HepG2 (cell line): ENCODE data around the gene CCDC30. TPM values are rescaled to one million over a fixed set of nuclear protein-coding genes. Genes with fewer than 3 reads are reported as not detected.

Source experiments
- ATF7-NPFF ChIP-seq: sonication (generic); formaldehyde crosslinking; IDR thresholded peaks from 2 replicates; pipeline ENCODE4 v1.8.1; 2023; ENCODE audit warnings: mild to moderate bottlenecking, low read depth, missing genetic modification reagents, moderate library complexity
- DNMT1 ChIP-seq: sonication (generic); formaldehyde crosslinking; IDR thresholded peaks from 2 replicates; pipeline ENCODE4 v1.5.1; 2020; ENCODE audit warnings: mild to moderate bottlenecking, missing genetic modification reagents
- FLYWCH1 ChIP-seq: sonication (generic); formaldehyde crosslinking; IDR thresholded peaks from 2 replicates; pipeline ENCODE4 v1.8.1; 2023; ENCODE audit warnings: mild to moderate bottlenecking, missing genetic modification reagents
- HNRNPH1 ChIP-seq: fragments of 200-400 bp; formaldehyde crosslinking; optimal IDR thresholded peaks from 2 replicates; pipeline ENCODE3; 2017; ENCODE audit warnings: mild to moderate bottlenecking, low read depth, low read length
- KDM2A ChIP-seq: sonication (generic); formaldehyde crosslinking; IDR thresholded peaks from 2 replicates; pipeline ENCODE4 v1.4.0; 2020; ENCODE audit warnings: low read depth, missing genetic modification reagents, borderline replicate concordance
- MTF2 ChIP-seq: sonication (generic); formaldehyde crosslinking; IDR thresholded peaks from 2 replicates; pipeline ENCODE4 v1.5.0; 2020; ENCODE audit warnings: missing genetic modification reagents, borderline replicate concordance
- NFATC3 ChIP-seq: sonication (generic); formaldehyde crosslinking; IDR thresholded peaks from 2 replicates; pipeline ENCODE4 v1.5.1; 2020; ENCODE audit warnings: mild to moderate bottlenecking, missing genetic modification reagents
- NFRKB ChIP-seq: fragments of 450-650 bp; IDR thresholded peaks from 2 replicates; pipeline ENCODE4 v1.6.1; 2017
- PPARG ChIP-seq: conservative IDR thresholded peaks from 2 replicates; pipeline ENCODE4 v1.6.1; 2016; ENCODE audit warnings: missing biosample characterization, missing genetic modification reagents
- SATB2 ChIP-seq: sonication (generic); formaldehyde crosslinking; IDR thresholded peaks from 2 replicates; pipeline ENCODE4 v1.5.0; 2020; ENCODE audit warnings: missing genetic modification reagents
- ZNF749 ChIP-seq: sonication (generic); formaldehyde crosslinking; IDR thresholded peaks from 2 replicates; pipeline ENCODE4 v1.8.0; 2022; ENCODE audit warnings: mild to moderate bottlenecking, missing genetic modification reagents, moderate library complexity, borderline replicate concordance
- ZNF816 ChIP-seq: sonication (generic); formaldehyde crosslinking; IDR thresholded peaks from 2 replicates; pipeline ENCODE4 v1.8.0; 2022; ENCODE audit warnings: missing genetic modification reagents, mild to moderate bottlenecking, borderline replicate concordance
- polyA plus RNA-seq, 8 experiments: library from polyadenylated mRNA; depleted of rRNA in 3 of 8; stranded (reverse) in 7 of 8; unstranded in 1 of 8; fragments of >200 nt; fragmentation: Illumina TruSeq in 4 of 8; extraction: Trizol in 4 of 8; gene quantifications; 2 replicates each; pipeline versions ENCODE4 v1.2.1 to v1.2.3, GENCODE V29; 2011 to 2016; ENCODE audit warnings: low read depth in 4 of 8, missing spikeins in 1 of 8, mixed read lengths in 1 of 8; ENCODE audit not compliant: insufficient read depth in 1 of 8
- total RNA-seq, 5 experiments: library from RNA; depleted of rRNA; stranded (reverse); fragments of >200 nt; fragmentation: Illumina TruSeq; extraction: Trizol; gene quantifications; 2 replicates each; pipeline ENCODE4 v1.2.3, GENCODE V29; 2016; ENCODE audit warnings: low read depth in 1 of 5
- TF ChIP-seq, protein P1 (sequence below): IDR thresholded peaks from 2 replicates; pipeline ENCODE4 v1.6.1; 2016; ENCODE audit warnings: mild to moderate bottlenecking
- TF ChIP-seq, protein P2 (sequence below), 2 experiments: fragments of 450-650 bp in 1 of 2; sonication (generic) in 1 of 2; formaldehyde crosslinking in 1 of 2; IDR thresholded peaks; 2 replicates each; pipeline versions ENCODE4 v1.6.1 to v1.8.0; 2016 to 2022; ENCODE audit warnings: antibody characterized with exemption in 1 of 2, mild to moderate bottlenecking in 1 of 2, missing genetic modification reagents in 1 of 2
- TF ChIP-seq, protein P3 (sequence below): fragments of 450-650 bp; IDR thresholded peaks from 2 replicates; pipeline ENCODE4 v1.6.1; 2017

The CCDC30 gene
- total and polyA plus RNA-seq, 2 of the 13 experiments (the other 11 are each of a cell fraction or from before 2014, with no cell fraction given): 0.25 to 0.77 TPM

DNA sequence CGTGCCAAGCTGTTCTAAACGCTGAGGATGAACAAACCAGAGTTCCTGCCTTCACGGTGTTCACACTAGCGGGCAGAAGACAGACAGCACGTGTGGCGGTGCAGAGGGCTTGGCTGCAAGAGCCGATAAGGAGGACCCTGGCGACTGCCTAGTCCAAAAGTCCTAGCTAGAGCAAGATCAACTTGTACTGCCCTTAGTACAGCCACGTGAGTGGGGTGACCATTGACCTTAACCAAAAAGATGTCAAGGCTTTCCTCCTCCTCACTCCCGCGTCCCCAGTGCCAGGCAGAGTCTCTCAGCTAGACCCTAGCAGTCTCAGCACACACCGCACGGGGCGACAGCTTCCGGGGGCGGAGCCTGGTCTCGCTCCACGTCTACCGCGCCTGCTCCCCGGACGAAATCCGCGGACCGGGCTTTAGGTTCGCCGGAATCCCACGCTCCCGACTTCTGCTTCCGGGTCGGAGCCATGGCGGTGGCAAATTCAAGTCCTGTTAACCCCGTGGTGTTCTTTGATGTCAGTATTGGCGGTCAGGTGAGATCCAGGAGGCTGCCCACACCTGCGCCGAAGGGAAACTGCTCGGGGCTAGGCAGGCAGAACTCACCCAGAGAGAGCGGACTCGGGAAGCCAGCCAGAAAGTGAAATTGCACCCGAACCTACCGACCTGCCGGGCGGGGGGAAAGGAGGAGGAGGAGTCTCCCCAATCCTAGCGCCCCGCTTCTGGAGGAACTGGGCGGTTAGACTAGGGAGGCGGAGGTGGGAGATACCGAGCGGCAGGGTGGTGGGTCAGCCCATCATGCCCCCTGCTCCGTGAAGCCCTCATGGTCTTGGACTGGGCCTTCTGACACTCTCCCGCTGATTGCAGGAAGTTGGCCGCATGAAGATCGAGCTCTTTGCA lies 195.1 kb downstream of the CCDC30 start, which contains the start of gene PPIH (continued):
- TF ChIP-seq NFATC3 (no peak; the same call in 1 of the 2 replicates), SATB2 (CRISPR knock-in tag) (no peak), KDM2A (CRISPR knock-in tag) (peak; percentile 91), HNRNPH1 (no peak), ATF7-NPFF (CRISPR knock-in tag) (peak; percentile 88; the same call in 1 of the 2 replicates), ZNF816 (CRISPR knock-in tag) (no peak), DNMT1 (CRISPR knock-in tag) (no peak), ZNF749 (CRISPR knock-in tag) (peak; percentile 68; the same call in 1 of the 2 replicates), FLYWCH1 (CRISPR knock-in tag) (no peak), PPARG (CRISPR knock-in tag) (0 out of 2 replicates have a peak, but pooled peaks have one; percentile 12), MTF2 (CRISPR knock-in tag) (peak; percentile 83; the same call in 1 of the 2 replicates), NFRKB (no peak)
- TF ChIP-seq, protein P1, sequence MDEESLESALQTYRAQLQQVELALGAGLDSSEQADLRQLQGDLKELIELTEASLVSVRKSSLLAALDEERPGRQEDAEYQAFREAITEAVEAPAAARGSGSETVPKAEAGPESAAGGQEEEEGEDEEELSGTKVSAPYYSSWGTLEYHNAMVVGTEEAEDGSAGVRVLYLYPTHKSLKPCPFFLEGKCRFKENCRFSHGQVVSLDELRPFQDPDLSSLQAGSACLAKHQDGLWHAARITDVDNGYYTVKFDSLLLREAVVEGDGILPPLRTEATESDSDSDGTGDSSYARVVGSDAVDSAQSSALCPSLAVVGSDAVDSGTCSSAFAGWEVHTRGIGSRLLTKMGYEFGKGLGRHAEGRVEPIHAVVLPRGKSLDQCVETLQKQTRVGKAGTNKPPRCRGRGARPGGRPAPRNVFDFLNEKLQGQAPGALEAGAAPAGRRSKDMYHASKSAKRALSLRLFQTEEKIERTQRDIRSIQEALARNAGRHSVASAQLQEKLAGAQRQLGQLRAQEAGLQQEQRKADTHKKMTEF (CRISPR knock-in tag): peak; percentile 87
- TF ChIP-seq, protein P2, sequence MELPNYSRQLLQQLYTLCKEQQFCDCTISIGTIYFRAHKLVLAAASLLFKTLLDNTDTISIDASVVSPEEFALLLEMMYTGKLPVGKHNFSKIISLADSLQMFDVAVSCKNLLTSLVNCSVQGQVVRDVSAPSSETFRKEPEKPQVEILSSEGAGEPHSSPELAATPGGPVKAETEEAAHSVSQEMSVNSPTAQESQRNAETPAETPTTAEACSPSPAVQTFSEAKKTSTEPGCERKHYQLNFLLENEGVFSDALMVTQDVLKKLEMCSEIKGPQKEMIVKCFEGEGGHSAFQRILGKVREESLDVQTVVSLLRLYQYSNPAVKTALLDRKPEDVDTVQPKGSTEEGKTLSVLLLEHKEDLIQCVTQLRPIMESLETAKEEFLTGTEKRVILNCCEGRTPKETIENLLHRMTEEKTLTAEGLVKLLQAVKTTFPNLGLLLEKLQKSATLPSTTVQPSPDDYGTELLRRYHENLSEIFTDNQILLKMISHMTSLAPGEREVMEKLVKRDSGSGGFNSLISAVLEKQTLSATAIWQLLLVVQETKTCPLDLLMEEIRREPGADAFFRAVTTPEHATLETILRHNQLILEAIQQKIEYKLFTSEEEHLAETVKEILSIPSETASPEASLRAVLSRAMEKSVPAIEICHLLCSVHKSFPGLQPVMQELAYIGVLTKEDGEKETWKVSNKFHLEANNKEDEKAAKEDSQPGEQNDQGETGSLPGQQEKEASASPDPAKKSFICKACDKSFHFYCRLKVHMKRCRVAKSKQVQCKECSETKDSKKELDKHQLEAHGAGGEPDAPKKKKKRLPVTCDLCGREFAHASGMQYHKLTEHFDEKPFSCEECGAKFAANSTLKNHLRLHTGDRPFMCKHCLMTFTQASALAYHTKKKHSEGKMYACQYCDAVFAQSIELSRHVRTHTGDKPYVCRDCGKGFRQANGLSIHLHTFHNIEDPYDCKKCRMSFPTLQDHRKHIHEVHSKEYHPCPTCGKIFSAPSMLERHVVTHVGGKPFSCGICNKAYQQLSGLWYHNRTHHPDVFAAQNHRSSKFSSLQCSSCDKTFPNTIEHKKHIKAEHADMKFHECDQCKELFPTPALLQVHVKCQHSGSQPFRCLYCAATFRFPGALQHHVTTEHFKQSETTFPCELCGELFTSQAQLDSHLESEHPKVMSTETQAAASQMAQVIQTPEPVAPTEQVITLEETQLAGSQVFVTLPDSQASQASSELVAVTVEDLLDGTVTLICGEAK (IDR thresholded peaks at IDR 0.05): peak; percentile 78
- TF ChIP-seq, protein P2 (CRISPR knock-in tag; IDR thresholded peaks at IDR 0.05): peak; percentile 82
- TF ChIP-seq, protein P3, sequence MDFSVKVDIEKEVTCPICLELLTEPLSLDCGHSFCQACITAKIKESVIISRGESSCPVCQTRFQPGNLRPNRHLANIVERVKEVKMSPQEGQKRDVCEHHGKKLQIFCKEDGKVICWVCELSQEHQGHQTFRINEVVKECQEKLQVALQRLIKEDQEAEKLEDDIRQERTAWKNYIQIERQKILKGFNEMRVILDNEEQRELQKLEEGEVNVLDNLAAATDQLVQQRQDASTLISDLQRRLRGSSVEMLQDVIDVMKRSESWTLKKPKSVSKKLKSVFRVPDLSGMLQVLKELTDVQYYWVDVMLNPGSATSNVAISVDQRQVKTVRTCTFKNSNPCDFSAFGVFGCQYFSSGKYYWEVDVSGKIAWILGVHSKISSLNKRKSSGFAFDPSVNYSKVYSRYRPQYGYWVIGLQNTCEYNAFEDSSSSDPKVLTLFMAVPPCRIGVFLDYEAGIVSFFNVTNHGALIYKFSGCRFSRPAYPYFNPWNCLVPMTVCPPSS: no peak
